GM19452 (cell line): Measurements from ENCODE around the gene ODC1.

Experiments
- ATAC-seq: cut with Tn5 transposase; IDR thresholded peaks from one replicate; pipeline ENCODE4 v1.9.1; 2021; ENCODE audit not compliant: unreplicated experiment

Gene ODC1

GRCh38 chr2:10435820-10436204 is 12.3 kb downstream of the ODC1 start:
- no peak for ATAC-seq

GRCh38 chr2:10434886-10435819 is 13.0 kb downstream of the ODC1 start:
- ATAC-seq, result peak; percentile 74

- ATAC-seq, result no peak
Observed at GRCh38 chr2:10433947-10434885, 13.9 kb downstream of the ODC1 start.

- ATAC-seq, result no peak
Observed at GRCh38 chr2:10433264-10433946, 14.7 kb downstream of the ODC1 start.

GRCh38 chr2:10432311-10433181 is 15.6 kb downstream of the ODC1 start:
- ATAC-seq, result no peak

GRCh38 chr2:10431797-10432196 is 16.3 kb downstream of the ODC1 start:
- no peak for ATAC-seq

- no peak for ATAC-seq
Observed at GRCh38 chr2:10430886-10431622, 17.1 kb downstream of the ODC1 start.

GRCh38 chr2:10428924-10429323 is 19.2 kb downstream of the ODC1 start:
- no peak for ATAC-seq

GRCh38 chr2:10428355-10428754 is 19.8 kb downstream of the ODC1 start:
- ATAC-seq, result no peak

GRCh38 chr2:10427618-10427949 is 20.5 kb downstream of the ODC1 start:
- no peak for ATAC-seq

- no peak for ATAC-seq
Observed at GRCh38 chr2:10426726-10427617, 21.2 kb downstream of the ODC1 start.

GRCh38 chr2:10425699-10426098 is 22.4 kb downstream of the ODC1 start:
- no peak for ATAC-seq

- no peak for ATAC-seq
Observed at GRCh38 chr2:10424916-10425505, 23.1 kb downstream of the ODC1 start.

- ATAC-seq, result no peak
Observed at GRCh38 chr2:10424051-10424450, 24.1 kb downstream of the ODC1 start.

- no peak for ATAC-seq
Observed at GRCh38 chr2:10423400-10423774, 24.7 kb downstream of the ODC1 start.

GRCh38 chr2:10422732-10423399 is 25.3 kb downstream of the ODC1 start:
- no peak for ATAC-seq

- ATAC-seq, result no peak
Observed at GRCh38 chr2:10422251-10422650, 25.9 kb downstream of the ODC1 start.
